ENCODE data around the gene ETV4. TPM values are rescaled to one million over a fixed set of nuclear protein-coding genes. Genes with fewer than 3 reads are reported as not detected.

The ETV4 gene
- not detected for polyA plus RNA-seq

DNA sequence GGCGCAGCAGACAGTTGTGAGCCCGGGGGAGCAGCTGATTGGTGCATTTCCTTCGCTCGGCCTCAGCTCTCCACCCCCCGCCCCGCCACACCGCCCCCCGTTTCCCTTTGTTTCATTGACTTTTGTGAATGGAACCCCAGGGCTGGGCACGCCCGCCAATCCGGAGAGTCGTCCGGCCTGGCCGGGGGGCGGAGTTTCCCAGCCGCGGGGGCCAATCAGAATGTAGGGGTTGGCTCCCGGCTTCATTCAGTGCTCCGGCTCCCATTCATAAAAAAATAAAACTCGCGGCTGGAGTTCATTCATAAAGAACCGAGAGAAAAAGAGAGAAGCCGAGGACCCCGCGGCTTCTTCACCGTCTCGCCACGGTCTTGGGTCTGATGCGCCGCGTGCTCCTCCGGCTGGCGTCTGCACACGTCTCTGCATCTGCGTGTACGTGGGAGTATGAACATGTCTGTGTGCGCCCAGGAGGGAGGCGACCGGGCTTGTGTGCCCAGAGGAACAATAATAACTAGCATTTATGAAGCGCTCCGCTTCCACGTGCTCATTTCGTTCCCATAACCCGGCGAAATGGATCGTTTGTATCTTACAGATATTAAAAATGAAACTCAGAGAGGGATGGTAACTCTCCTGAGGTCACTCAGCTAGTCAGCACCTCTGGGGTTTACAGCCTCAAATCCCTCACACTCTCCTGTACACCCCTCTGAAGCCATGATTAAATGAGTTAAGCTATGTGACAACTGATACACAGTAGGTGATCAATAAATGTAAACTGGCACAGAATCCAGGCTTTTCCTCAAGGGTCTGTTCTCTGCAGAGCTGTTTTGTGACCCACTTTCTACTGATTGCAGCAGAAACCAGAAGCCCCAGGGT, at the start of gene ETV4:
Gene ETV4 (minus strand): TSS at position 22 of the 870 bp plus-strand sequence. CDS start 723 bp downstream, outside the sequence.
- Mint-ChIP-seq H3K4me3 (peak within 1 kb of the TSS; percentile 81 to 94 (median 88)), H3K27me3 (ENCODE audit: low read depth in 3 of 3) (peaks cover 9 to 30% (median 27%) of the 10 kb centered on the region in 3 donors), H3K27ac (peak within 1 kb of the TSS in 2 of 6 donors; percentile 1 to 67), H3K36me3 (no peaks in the 10 kb centered on the region), H3K4me1 (peaks cover 20 to 24% of the 10 kb centered on the region in 2 donors), H3K9me3 (no peaks in the 10 kb centered on the region)
- DNase-seq = peak; percentile 83 to 86 (median 84)

- Mint-ChIP-seq H3K36me3 (no peaks in the 10 kb centered on the region), H3K9me3 (peaks cover 0 to 2% (median 0%) of the 10 kb centered on the region in 6 donors), H3K4me3 (no peak overlapping the region), H3K27me3 (ENCODE audit: low read depth in 3 of 3) (peaks cover 0 to 10% (median 3%) of the 10 kb centered on the region in 3 donors), H3K4me1 (no peaks in the 10 kb centered on the region), H3K27ac (no peak overlapping the region)
- no peak for DNase-seq
Observed at GRCh38 chr17:43595466-43595865, 49.3 kb upstream of the ETV4 start.

DNA sequence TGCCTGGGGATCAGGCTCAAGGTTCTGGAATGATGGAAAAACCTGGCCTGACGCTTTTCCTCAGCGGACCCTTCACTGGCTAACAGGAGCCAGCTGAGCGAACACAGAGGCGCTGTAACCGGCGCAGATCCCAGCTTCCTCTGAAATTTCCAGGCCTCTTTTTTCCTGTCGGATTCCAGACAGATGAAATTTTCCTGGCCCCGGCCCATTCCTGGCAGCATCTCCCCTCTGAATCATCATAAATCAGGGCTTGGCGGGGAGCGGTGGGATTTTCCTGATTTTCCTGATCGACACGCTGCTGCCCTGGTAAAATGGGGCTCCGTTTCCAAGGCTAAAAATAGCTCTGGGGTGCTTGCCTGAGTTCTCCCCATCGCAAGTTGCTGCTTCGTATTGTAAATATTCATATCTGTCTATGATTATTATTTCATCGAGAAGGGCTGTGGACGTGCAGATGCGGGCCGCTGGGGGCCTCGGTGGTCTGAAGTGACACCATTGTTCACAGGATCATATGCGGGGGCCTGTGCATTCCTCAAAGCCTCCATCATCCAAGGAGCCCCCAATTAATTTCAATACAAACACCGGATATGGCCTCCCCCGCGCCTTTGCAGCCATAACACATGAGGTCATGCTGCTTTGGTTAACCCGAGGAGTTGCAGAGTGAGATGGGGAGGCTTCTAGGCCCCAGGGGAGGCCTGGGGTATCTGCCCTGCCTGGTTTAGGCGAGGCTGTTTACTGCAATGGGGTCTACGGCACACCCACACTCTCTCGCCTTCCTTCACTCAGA, 45.8 kb upstream of the ETV4 start:
- DNase-seq = no peak
- H3K4me3 Mint-ChIP-seq = no peak overlapping the region
- no peaks in the 10 kb centered on the region for H3K36me3 Mint-ChIP-seq
- no peaks in the 10 kb centered on the region for H3K4me1 Mint-ChIP-seq
- H3K9me3 Mint-ChIP-seq = peaks cover 0 to 3% (median 0%) of the 10 kb centered on the region in 6 donors
- no peak overlapping the region for H3K27ac Mint-ChIP-seq
- peaks cover 0 to 2% (median 1%) of the 10 kb centered on the region in 3 donors for H3K27me3 Mint-ChIP-seq (ENCODE audit: low read depth in 3 of 3)

DNA sequence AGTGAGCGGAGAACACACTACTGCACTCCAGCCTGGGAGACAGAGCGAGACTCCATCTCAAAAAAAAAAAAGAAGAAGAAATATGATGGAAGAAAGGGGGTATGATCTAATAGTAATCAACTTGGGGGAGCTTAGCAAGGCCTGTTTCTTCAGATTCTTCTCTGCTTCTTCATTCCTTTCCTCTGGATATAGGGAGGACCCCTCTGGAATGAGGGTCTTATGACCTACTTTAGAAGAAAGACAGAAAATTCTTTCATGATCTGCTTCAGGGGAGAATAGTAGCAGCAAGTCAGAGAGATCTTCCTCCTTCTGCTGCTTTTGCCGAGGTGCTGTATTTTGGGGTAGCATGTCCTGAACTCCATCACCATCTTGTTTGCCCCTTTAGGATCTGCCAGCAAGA, 44.9 kb upstream of the ETV4 start:
- no peak overlapping the region for H3K27ac Mint-ChIP-seq
- peaks cover 0 to 1% (median 0%) of the 10 kb centered on the region in 3 donors for H3K27me3 Mint-ChIP-seq (ENCODE audit: low read depth in 3 of 3)
- no peak for DNase-seq
- H3K4me3 Mint-ChIP-seq = no peak overlapping the region
- H3K4me1 Mint-ChIP-seq = no peaks in the 10 kb centered on the region
- H3K36me3 Mint-ChIP-seq = no peaks in the 10 kb centered on the region
- peaks cover 0 to 3% (median 0%) of the 10 kb centered on the region in 6 donors for H3K9me3 Mint-ChIP-seq

- Mint-ChIP-seq H3K9me3 (peaks cover 0 to 3% (median 0%) of the 10 kb centered on the region in 6 donors), H3K27ac (no peak overlapping the region)
- DNase-seq = no peak
Observed at GRCh38 chr17:43588664-43589435, 42.7 kb upstream of the ETV4 start.

DNA sequence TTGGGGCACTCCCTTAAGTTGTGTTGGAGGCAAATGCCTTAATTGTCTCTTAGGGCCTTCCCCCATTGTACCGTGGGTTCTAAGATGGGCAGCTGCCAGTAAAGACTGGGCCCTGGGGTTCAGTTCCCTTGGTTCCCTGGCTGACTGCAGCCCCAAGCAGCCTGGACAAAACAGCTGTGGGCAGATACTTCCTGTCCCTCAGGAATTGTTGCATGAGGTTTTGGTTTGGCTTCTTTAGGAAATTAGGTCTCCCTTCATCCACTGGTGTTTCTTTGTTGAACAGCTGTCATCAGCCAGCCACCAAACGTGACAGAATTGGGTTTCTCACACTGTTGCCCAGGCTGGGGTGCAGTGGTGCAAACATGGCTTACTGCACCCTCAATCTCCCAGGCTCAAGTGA, 42.0 kb upstream of the ETV4 start:
- Mint-ChIP-seq H3K9me3 (peaks cover 0 to 3% (median 0%) of the 10 kb centered on the region in 6 donors), H3K4me3 (no peak overlapping the region), H3K4me1 (no peaks in the 10 kb centered on the region), H3K27me3 (ENCODE audit: low read depth in 3 of 3) (peaks cover 0 to 2% (median 0%) of the 10 kb centered on the region in 3 donors), H3K36me3 (no peaks in the 10 kb centered on the region), H3K27ac (no peak overlapping the region)
- DNase-seq = no peak

More at GRCh38 chr17:43588664-43589435, 42.7 kb upstream of the ETV4 start:
- H3K4me1 Mint-ChIP-seq = no peaks in the 10 kb centered on the region
- no peak overlapping the region for H3K4me3 Mint-ChIP-seq
- H3K27me3 Mint-ChIP-seq (ENCODE audit: low read depth in 3 of 3) = peaks cover 0 to under 1% (median 0%) of the 10 kb centered on the region in 3 donors
- no peaks in the 10 kb centered on the region for H3K36me3 Mint-ChIP-seq

DNA sequence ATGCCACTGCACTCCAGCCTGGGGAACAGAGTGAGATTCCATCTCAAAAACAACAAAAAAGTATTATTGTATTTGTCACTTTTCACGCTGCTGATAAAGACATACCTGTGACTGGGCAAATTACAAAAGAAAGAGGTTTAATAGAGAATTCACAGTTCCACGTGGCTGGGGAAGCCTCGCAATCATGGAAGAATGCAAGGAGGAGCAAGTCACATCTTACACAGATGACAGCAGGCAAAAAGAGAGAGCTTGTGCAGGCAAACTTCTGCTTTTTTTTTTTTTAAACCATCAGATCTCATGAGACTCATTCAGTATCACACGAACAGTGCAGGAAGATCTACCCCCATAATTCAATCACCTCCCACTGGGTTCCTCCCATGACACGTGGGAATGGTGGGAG, 41.5 kb upstream of the ETV4 start:
- no peak overlapping the region for H3K27ac Mint-ChIP-seq
- DNase-seq = no peak
- H3K4me1 Mint-ChIP-seq = no peaks in the 10 kb centered on the region
- H3K4me3 Mint-ChIP-seq = no peak overlapping the region
- peaks cover 0 to 2% (median 0%) of the 10 kb centered on the region in 3 donors for H3K27me3 Mint-ChIP-seq (ENCODE audit: low read depth in 3 of 3)
- H3K36me3 Mint-ChIP-seq = no peaks in the 10 kb centered on the region
- peaks cover 0 to 3% (median 0%) of the 10 kb centered on the region in 6 donors for H3K9me3 Mint-ChIP-seq

DNA sequence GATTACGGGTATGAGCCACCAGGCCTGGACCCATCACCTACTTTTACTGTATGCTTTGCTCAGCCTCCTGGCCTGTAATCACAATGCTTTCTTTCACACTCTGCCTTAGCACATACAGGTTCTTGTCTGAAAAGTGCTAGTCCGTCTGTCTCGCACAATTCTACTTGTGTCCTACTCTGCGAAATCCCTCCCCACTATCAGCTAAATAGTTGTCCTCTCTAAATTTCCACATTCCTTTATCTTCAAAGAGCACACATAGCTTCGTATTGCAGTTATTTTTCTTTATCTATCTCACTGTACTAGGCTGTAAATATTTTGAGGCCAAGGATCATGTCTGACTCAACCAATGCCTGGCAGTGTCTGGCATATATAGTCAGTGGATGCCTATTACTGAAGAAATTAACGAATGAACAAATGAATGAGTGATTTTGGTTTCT, 38.5 kb upstream of the ETV4 start:
- Mint-ChIP-seq H3K9me3 (peaks cover 0 to 1% (median 0%) of the 10 kb centered on the region in 6 donors), H3K4me3 (no peak overlapping the region), H3K36me3 (no peaks in the 10 kb centered on the region), H3K27me3 (ENCODE audit: low read depth in 3 of 3) (peaks cover 0 to 2% (median 0%) of the 10 kb centered on the region in 3 donors), H3K27ac (no peak overlapping the region), H3K4me1 (peaks cover 0 to 1% of the 10 kb centered on the region in 2 donors)
- DNase-seq = no peak

- H3K27ac Mint-ChIP-seq = no peak overlapping the region
- no peaks in the 10 kb centered on the region for H3K9me3 Mint-ChIP-seq
- no peak for DNase-seq
- no peak overlapping the region for H3K4me3 Mint-ChIP-seq
- H3K27me3 Mint-ChIP-seq (ENCODE audit: low read depth in 3 of 3) = peaks cover 0 to 4% (median 2%) of the 10 kb centered on the region in 3 donors
- no peaks in the 10 kb centered on the region for H3K36me3 Mint-ChIP-seq
- peaks cover 0 to 6% of the 10 kb centered on the region in 2 donors for H3K4me1 Mint-ChIP-seq
Observed at GRCh38 chr17:43583332-43583731, 37.2 kb upstream of the ETV4 start.

GRCh38 chr17:43581613-43582012, 35.5 kb upstream of the ETV4 start:
- H3K27me3 Mint-ChIP-seq (ENCODE audit: low read depth in 3 of 3) = peaks cover 0 to 4% (median 2%) of the 10 kb centered on the region in 3 donors
- no peak overlapping the region for H3K27ac Mint-ChIP-seq
- DNase-seq = no peak
- no peaks in the 10 kb centered on the region for H3K9me3 Mint-ChIP-seq
- H3K36me3 Mint-ChIP-seq = no peaks in the 10 kb centered on the region
- no peak overlapping the region for H3K4me3 Mint-ChIP-seq
- peaks cover 0 to 6% of the 10 kb centered on the region in 2 donors for H3K4me1 Mint-ChIP-seq

DNA sequence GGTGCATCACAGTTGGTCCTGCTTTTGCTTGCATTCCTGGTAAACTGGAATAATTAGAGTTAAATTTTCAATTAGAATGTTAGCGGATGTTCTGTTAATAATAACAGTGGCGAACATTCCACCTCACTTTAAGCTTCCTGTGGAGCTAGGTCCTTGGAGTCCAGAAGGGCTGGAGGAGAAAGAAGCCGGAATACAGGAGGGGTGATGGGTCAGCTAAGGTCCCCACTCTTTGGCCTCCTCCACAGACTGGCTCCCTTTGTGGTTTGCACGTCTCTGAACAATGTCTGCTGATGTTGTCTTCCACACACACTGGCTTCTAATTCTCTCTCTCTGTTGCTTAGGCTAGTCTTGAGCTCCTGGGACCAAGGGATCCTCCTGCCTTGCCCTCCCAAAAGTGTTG, 35.0 kb upstream of the ETV4 start:
- no peak overlapping the region for H3K27ac Mint-ChIP-seq
- peaks cover 0 to 4% (median 2%) of the 10 kb centered on the region in 3 donors for H3K27me3 Mint-ChIP-seq (ENCODE audit: low read depth in 3 of 3)
- no peak for DNase-seq
- H3K36me3 Mint-ChIP-seq = no peaks in the 10 kb centered on the region
- no peak overlapping the region for H3K4me3 Mint-ChIP-seq
- H3K9me3 Mint-ChIP-seq = no peaks in the 10 kb centered on the region
- peaks cover 0 to 6% of the 10 kb centered on the region in 2 donors for H3K4me1 Mint-ChIP-seq

- DNase-seq = no peak
- Mint-ChIP-seq H3K27ac (no peak overlapping the region), H3K27me3 (ENCODE audit: low read depth in 3 of 3) (peaks cover 1 to 4% (median 2%) of the 10 kb centered on the region in 3 donors), H3K4me3 (no peak overlapping the region), H3K9me3 (no peaks in the 10 kb centered on the region), H3K4me1 (peaks cover 0 to 6% of the 10 kb centered on the region in 2 donors), H3K36me3 (no peaks in the 10 kb centered on the region)
Observed at GRCh38 chr17:43579566-43580140, 33.5 kb upstream of the ETV4 start.
